Body of pancreas (tissue), 4 donors: ENCODE data around the gene PANK1. TPM values are rescaled to one million over a fixed set of nuclear protein-coding genes. Genes with fewer than 3 reads are reported as not detected.

Source experiments
- ATAC-seq: fragments of 150-250 bp; one replicate; pipeline ENCODE4 v1.9.1; 2016
- DNase-seq, 4 donors: peaks; one replicate each; pipeline ENCODE4 v3.0.0-alpha.2; 2019
- H3K27ac ChIP-seq, 4 donors: fragments of 200-600 bp; sonication (generic); 1 replicate in 3 of 4; 2 replicates in 1 of 4; pipeline versions ENCODE4 v1.5.1 to v1.6.1; 2016 to 2019; ENCODE audit warnings: mild to moderate bottlenecking in 1 of 4, mixed read lengths in 1 of 4, moderate library complexity in 1 of 4
- H3K27me3 ChIP-seq, 2 donors: fragments of 200-600 bp; sonication (generic); one replicate each; pipeline ENCODE4 v1.6.0; 2016; ENCODE audit warnings: mild to moderate bottlenecking in 1 of 2
- H3K36me3 ChIP-seq, 2 donors: fragments of 200-600 bp; sonication (generic); replicated peaks in 1 of 2; 2 replicates each; pipeline ENCODE4 v1.5.1; 2016; ENCODE audit warnings: low read depth in 2 of 2; ENCODE audit not compliant: insufficient read depth in 1 of 2
- H3K4me1 ChIP-seq: fragments of 200-600 bp; sonication (generic); one replicate; pipeline ENCODE4 v1.6.0; 2016
- H3K4me3 ChIP-seq, 2 donors: fragments of 200-600 bp; sonication (generic); 1 replicate in 1 of 2; 2 replicates in 1 of 2; pipeline ENCODE4 v1.5.1; 2016 to 2019
- H3K9me3 ChIP-seq, 3 donors: fragments of 200-600 bp; sonication (generic); 1 replicate in 2 of 3; 2 replicates in 1 of 3; pipeline ENCODE4 v1.5.1; 2016
- POLR2A ChIP-seq, 3 donors: fragments of 450-650 bp; IDR thresholded peaks; one replicate each; pipeline ENCODE4 v1.6.1; 2016; ENCODE audit warnings: antibody characterized with exemption in 3 of 3, mild to moderate bottlenecking in 2 of 3
- WGBS, 2 donors: methylation state at CpG; one replicate each; pipeline ENCODE4 v1.1.5; 2017; 5-methylcytosine and 5-hydroxymethylcytosine counted together
- intact Hi-C: fragments of 100-400 bp; cut with DNase I; formaldehyde crosslinking; loops from one replicate; pipeline ENCODE4 v1.15.1; 2023
- total RNA-seq, 2 donors: library from RNA; depleted of rRNA; stranded (reverse); fragments of >200 nt; gene quantifications; one replicate each; pipeline ENCODE4 v1.1.0, GENCODE V29; 2016
- TF ChIP-seq, protein P1 (sequence below), 7 experiments: fragments of 450-650 bp in 4 of 7; fragments of 200-600 bp in 3 of 7; sonication (generic) in 3 of 7; IDR thresholded peaks; one replicate each; pipeline ENCODE4 v1.5.1; 2016 to 2019; ENCODE audit warnings: antibody characterized with exemption in 7 of 7

The PANK1 gene
- total RNA-seq, 2 donors from 2014 or later = 2.6 to 3.0 TPM

DNA sequence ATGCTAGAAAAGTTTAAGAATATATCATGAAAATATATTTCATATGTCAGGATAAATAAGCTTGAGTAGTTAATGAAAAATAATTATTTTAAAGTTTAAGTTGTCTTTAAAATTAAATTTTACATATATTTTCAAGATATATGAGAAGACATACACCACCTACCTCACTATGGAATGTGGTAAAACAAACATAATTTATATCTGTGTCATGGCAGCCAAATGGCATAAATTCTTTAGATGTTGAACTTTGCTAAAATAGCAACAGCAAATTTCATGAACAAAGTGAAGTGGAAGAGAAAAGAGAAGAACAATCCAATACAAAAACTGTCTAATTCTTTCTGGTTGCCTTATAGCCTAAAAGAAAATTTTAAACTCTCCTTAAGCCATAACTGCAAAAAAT, 70.0 kb downstream of the PANK1 start:
- intact Hi-C loops = no loop called here
- Histone ChIP-seq H3K27ac (no peak overlapping the region), H3K4me3 (no peak overlapping the region), H3K36me3 (no peaks in the 10 kb centered on the region), H3K9me3 (no peaks in the 10 kb centered on the region), H3K4me1 (peaks cover 13% of the 10 kb centered on the region), H3K27me3 (no peaks in the 10 kb centered on the region)
- ATAC-seq (no peak), DNase-seq (no peak)
- TF ChIP-seq, protein P1, sequence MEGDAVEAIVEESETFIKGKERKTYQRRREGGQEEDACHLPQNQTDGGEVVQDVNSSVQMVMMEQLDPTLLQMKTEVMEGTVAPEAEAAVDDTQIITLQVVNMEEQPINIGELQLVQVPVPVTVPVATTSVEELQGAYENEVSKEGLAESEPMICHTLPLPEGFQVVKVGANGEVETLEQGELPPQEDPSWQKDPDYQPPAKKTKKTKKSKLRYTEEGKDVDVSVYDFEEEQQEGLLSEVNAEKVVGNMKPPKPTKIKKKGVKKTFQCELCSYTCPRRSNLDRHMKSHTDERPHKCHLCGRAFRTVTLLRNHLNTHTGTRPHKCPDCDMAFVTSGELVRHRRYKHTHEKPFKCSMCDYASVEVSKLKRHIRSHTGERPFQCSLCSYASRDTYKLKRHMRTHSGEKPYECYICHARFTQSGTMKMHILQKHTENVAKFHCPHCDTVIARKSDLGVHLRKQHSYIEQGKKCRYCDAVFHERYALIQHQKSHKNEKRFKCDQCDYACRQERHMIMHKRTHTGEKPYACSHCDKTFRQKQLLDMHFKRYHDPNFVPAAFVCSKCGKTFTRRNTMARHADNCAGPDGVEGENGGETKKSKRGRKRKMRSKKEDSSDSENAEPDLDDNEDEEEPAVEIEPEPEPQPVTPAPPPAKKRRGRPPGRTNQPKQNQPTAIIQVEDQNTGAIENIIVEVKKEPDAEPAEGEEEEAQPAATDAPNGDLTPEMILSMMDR (IDR thresholded peaks at IDR 0.05) = no peak
- no peak for TF ChIP-seq POLR2A (IDR thresholded peaks at IDR 0.05)

DNA sequence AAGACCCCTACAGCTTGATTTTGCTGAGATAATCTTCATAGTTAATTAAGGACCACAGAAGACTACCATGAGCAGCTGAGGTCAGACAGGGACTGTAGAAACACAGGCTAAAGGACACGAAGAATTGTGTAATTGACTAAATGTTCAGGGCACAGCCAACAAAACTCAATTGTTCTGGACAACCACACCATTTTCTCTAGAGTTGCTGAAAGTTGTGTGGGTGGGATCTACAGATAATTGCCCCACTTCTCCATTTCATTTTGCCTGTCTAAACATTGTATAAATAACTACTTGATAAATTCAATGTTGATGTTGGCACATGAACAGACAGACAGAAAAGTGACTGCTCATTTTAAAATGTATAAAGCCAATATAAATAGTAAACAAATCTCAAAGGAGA, 70.7 kb downstream of the PANK1 start:
- DNase-seq (no peak), ATAC-seq (no peak)
- Histone ChIP-seq H3K4me3 (no peak overlapping the region), H3K9me3 (no peaks in the 10 kb centered on the region), H3K27ac (no peak overlapping the region), H3K27me3 (no peaks in the 10 kb centered on the region), H3K4me1 (peaks cover 13% of the 10 kb centered on the region), H3K36me3 (no peaks in the 10 kb centered on the region)
- no peak for TF ChIP-seq POLR2A (IDR thresholded peaks at IDR 0.05)
- TF ChIP-seq, protein P1 (IDR thresholded peaks at IDR 0.05) = no peak
- WGBS, 2 donors = 36 to 82% methylated on average over 1 of the region's 1 CpG
- intact Hi-C loops = no loop called here

DNA sequence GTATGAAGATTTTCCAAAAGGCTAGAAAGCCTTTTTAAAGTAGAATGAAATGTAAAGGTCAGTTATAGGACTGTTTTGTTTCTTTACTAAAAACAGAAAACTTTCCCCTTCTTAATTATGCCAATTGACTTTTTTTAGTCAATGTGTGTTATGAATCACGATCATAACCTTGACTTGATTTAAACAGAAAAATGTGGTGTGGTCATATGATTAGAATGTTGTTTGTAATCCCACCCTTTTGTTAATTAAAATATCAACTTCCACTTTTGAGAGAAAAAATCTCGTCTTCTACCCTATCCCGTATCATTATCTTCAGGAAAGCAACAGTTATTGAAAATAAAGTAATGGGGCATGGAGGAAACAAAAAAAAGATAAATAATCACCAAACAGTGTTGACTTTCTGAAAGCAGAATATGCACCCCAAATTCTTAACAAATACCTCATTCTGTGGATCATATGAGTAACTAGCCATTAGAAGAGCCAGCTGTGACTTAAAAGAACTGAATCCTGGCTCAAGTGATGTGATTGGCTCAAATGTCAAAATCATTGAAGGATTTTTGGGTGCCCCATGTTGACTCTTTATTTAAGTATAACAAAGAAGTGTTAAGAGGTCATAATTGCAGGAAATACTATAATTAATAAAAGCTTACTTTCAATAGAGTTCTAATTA, 77.3 kb downstream of the PANK1 start:
- intact Hi-C loops = no loop called here
- WGBS, 2 donors = 60 to 70% methylated on average over 3 of the region's 3 CpGs

DNA sequence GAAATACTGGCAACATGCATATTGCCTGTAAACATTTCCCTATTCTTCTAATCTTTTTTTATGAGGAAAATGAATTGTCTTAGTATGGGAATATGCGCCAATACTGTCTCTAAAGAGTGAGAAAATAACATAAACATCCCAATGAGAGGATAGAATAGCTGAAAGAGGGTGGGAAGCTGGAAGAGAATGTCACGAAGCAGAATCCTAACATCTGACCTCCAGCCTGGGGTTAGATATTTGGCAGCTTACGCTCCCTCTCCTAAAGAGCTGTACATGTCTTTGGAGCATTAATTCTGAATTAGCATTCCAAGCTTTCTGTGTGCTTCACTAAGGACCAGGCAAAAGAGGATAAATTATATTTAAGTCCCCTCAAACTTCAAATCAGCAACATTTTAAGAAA, 78.0 kb downstream of the PANK1 start:
- ATAC-seq (no peak), DNase-seq (no peak)
- H3K4me1 ChIP-seq = no peaks in the 10 kb centered on the region
- no peaks in the 10 kb centered on the region for H3K9me3 ChIP-seq
- H3K36me3 ChIP-seq = no peaks in the 10 kb centered on the region
- intact Hi-C loops = no loop called here
- TF ChIP-seq, protein P1 (IDR thresholded peaks at IDR 0.05) = no peak
- TF ChIP-seq POLR2A (IDR thresholded peaks at IDR 0.05) = no peak
- H3K4me3 ChIP-seq = no peak overlapping the region
- no peaks in the 10 kb centered on the region for H3K27me3 ChIP-seq
- WGBS, 2 donors = 62 to 70% methylated on average over 3 of the region's 3 CpGs
- no peak overlapping the region for H3K27ac ChIP-seq

More for the DNA sequence above, 77.3 kb downstream of the PANK1 start:
- Histone ChIP-seq H3K9me3 (no peaks in the 10 kb centered on the region), H3K36me3 (no peaks in the 10 kb centered on the region), H3K4me1 (peaks cover 5% of the 10 kb centered on the region), H3K27me3 (no peaks in the 10 kb centered on the region), H3K4me3 (no peak overlapping the region), H3K27ac (no peak overlapping the region)
- no peak for DNase-seq
- no peak for ATAC-seq
- TF ChIP-seq, protein P1 (IDR thresholded peaks at IDR 0.05) = no peak
- TF ChIP-seq POLR2A (IDR thresholded peaks at IDR 0.05) = no peak
